ELR (cell line): Measurements from ENCODE around the gene SECISBP2L.
A peak's percentile ranks its signal among the peaks of the same experiment; 100 is the strongest.

Experiments used
- DNase-seq: peaks from one replicate; pipeline ENCODE4 v3.0.0-alpha.2; 2015; ENCODE audit warnings: low read depth

The SECISBP2L gene

DNA sequence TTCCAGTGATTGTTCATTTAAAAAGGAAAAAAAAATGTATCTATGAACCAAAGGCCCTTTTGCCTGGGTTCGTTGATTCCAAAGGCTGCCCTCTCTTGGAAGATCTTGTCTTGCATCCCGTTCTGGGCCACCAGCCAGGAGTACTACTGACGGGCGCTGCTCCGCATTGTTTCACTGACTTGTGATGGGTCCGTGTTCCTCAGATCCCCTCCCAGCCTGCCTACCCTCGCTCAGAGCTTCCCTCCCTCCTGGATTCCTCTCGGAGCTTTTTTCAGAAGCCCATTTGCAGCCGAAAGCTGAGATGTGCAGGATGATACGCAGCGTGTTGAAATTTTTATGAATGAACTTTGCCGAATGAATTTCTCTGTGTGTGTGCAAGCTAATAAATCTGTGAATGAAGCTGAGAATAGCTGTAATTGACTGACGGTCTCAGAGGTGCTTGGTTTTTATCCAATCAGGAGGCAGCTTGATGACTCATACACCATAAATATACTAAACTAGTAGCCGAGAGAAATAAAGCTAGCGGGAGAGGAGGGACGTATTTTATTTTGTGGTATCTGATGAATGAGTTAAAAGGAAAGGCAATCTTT lies 82.6 kb downstream of the SECISBP2L start, which contains the start of gene SHC4:
SHC4 (minus strand) TSS at position 396 of the 590 bp plus-strand sequence. CDS start 904 bp downstream, outside the sequence.
- DNase-seq, result peak; percentile 90

DNA sequence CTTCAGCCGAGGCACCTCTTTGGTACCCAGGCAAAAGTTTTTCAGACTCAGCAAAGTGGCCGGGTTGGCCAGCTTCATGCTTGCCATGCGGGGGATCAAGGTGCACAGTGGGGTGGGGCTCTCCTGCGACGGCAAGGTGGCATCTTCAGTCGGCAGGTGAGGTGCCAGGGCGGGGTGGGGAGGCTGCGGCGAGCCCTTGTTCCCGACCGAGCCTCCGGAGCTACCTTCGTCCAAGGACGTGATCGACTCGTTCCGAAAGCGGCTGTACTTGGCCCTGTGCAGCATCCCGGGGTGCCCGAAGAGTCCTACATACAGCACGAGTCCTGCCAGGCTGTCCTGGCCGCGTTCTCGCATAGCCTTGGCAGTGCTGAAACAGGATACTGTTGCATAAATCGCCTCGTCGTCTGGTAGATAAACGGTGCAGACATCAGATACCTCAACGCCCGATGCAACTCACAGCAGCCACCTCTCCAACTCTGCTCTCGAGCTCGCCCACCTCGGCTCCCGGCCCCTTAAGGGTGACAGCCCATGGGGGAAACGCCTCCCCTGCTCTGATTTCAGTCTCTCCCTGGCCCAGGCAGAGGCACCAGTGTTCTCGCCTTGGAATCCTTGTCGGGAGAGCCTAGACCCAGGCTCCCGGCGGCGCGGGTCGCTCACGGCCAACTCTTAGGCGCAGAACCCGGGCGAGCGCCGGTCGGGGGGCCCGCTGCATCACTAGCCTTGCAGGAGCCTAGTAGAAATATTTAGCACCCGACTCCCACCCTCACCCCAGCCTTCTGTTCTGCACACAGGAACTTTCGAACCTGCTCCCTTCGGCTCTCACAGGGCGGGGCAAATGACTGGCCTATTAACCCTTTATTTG lies 83.4 kb downstream of the SECISBP2L start:
- DNase-seq, result peak; percentile 61

DNA sequence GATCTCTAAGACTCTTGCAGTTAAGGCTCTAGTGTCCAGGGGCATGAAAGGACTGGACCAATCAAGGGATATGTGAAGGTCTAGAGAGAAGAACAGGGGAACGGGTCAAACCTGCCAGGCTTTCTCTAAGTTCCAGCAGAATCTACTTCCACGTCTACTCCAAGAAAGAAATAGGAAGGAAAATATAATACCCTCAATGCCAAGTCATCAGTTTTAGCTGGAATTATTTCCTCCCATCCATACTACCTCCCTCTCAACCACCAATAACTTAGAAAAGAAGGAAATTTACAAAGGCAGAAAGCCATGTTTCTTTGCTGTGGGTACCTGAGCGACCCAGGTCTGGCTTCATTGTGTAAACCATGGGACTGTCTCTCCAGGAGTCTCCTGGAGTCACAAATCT lies 90.3 kb downstream of the SECISBP2L start:
- no peak for DNase-seq

DNA sequence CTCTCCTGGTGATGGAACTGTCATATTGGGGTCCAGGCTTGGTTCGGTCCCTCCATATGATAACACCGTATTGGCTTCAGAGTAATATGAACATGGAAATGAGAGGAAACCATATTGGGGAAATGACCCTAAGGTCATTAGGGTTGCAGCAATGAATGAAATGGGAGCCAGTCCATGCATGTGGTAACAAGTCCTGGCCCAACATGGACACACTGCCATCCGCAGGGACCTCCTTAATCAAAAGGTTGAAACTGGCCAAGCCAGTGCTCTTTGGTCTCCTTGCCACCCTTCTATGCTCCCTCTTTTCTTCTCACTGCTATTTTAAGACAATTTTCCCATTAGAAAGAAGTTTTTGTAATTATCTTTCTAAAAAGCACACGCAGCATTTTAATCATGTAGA lies 90.9 kb downstream of the SECISBP2L start:
- DNase-seq, result no peak

DNA sequence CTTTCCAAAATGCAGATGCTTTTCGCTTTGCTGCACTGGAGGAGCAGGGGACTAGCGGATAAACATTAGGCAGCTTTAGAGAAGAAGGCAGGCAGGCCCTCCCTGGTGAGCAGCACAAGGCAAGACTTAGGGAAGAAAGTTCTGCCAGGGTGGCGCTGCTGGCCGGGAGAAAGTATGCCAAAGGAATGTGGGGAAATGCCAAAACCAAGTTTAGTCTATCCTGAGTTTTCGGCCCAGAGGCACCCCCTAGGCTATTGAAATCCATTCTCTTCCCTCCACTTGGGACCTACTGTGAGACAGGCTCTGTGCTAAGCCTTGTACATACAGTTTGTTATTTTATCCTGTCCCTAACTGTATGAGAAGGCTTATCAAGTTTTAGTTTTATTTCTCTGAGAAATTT lies 91.7 kb downstream of the SECISBP2L start:
- DNase-seq, result peak; percentile 44

DNA sequence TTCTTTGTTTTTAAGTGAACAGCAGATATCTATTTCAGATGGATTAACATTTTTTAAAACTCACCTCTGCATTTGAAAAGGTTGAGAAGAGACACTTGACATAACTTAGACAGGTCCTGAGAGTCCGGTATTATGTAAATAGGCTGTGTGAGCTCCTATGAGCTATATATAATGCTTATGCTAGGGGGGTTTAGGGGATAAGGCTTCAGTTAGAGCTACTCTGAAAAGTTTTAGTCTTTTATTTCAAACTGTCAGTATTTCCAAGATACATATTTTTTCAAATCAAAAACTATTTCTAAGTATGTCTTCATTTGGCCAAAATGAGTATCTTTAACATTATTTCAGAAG lies 99.4 kb downstream of the SECISBP2L start:
- no peak for DNase-seq

DNA sequence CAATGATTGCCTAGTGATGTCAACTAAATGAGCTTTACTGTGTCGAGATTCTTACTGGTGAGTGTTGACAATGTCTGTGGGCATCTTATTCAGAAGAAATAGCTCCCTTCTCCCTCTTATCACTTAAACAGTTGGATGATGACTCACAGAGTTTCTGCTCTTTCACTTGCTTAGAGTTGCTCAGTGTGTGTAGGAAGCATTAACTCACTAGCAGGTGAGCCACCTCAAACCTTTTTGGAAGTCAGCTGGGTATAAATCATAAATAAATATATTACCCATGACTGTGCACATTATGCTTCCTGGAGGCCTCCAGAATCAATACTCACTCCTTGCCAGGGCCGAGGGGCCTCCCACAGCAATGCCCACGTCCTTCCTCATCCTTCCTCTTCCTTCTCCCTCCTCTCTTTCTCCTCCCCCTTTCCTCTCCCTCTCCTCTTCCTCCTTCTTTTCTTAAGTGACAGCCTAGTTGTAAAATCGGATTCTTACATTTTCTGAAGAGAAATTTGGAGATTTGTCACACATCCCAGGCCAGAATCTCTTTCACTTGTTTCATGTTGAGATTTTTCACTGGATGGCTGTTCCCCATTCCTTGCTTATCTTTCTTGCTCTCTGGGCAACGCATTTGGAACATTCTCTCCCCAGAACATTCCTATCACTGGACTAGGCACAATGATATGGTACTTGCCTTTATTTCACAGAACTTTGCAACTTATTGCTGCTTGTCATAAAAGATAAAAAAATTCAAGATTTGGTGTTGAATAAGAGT lies 100.0 kb downstream of the SECISBP2L start:
- DNase-seq, result peak; percentile 86

DNA sequence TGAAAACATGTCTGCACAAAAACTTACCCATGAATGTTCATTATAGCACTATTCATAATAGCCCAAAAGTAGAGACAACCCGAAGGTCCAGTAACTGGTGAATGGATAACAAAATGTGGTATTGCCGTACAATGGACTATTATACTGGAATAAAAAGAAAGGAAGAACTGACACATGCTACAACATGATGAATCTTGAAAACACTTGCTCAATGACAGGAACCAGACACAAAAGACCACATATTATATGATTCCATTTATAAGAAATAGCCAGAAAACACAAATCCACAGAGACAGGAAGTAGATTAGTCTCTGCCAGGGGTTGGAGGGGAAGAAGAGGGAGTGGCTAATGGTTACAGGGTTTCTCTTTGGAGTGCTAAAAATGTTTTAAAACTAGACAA lies 100.9 kb downstream of the SECISBP2L start:
- no peak for DNase-seq

DNA sequence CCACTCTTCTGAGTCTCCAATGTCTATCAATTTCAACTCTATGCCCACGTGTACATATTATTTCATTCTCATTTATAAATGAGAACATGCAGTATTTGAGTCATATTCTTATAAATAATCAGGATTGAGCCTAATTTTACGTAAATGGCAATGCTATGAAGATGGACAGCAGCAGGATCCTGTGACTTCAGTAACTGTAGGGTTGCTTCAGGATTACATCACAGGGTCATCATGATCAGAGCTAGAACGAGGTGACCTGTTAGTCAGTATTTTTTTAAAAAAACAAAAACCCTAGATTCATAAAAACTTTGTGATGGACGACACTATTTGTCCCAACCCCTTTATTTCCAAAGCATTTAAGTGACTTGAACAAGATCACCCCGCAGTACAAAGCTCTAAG lies 104.3 kb downstream of the SECISBP2L start:
- no peak for DNase-seq

DNA sequence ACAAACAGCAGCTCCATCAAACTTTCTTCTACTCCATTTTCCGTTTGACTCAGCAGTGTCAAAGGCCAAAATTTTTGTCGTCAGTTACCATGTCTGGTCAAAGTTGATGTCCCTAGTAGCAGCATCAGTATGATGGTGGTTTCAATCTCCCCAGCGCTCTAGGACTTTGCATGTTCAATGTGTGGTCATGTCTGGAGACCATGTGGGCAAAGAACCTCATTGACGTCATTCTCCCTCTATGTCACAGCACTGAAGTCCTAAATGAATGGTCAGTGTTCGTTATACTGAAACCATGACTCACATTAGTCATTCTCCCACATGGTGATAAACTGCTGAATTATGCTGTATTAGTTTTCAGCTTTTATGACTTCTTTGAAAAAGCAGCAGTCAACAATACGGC lies 105.7 kb downstream of the SECISBP2L start:
- DNase-seq, result peak; percentile 99

DNA sequence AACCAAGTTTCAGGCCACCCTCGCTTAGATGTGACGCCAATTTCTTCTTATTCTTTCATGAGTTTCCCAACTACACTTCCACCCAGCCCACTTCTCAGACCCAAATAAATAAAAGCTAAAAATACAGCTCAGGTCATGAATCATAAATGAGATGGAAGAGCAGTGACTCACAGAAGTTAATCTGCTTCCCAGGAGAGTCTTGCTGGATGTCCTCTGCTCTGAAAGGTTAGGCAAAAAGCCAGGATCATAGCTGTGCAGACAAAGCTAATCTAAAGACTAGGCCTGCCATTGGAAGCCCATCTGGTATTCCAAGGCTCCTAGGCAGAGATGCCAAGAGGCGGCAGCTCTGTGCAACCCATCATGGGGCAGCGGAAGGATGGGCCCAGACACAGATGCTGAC lies 106.6 kb downstream of the SECISBP2L start:
- peak; percentile 96 for DNase-seq
